HG02870 (cell line): ENCODE measurements around the gene CCRL2.
"Not testable (repeated sequence)": the region's sequence is repeated elsewhere in the genome, so short reads cannot be mapped to it uniquely, and the experiment has no call there.

Experiments used
- ATAC-seq: cut with Tn5 transposase; IDR thresholded peaks from one replicate; pipeline ENCODE4 v1.9.1; 2021; ENCODE audit warnings: mild to moderate bottlenecking, moderate library complexity; ENCODE audit not compliant: unreplicated experiment

The CCRL2 gene

GRCh38 chr3:46427404-46427803, 20.3 kb downstream of the CCRL2 start:
- ATAC-seq: not testable (repeated sequence)

GRCh38 chr3:46427916-46428833, 21.1 kb downstream of the CCRL2 start:
- no peak for ATAC-seq

- ATAC-seq: no peak
Measured at GRCh38 chr3:46429250-46429649, 22.2 kb downstream of the CCRL2 start.

- no peak for ATAC-seq
Measured at GRCh38 chr3:46429671-46430070, 22.6 kb downstream of the CCRL2 start.

- not testable (repeated sequence) for ATAC-seq
Measured at GRCh38 chr3:46430879-46431278, 23.8 kb downstream of the CCRL2 start.

- not testable (repeated sequence) for ATAC-seq
Measured at GRCh38 chr3:46431905-46432304, 24.8 kb downstream of the CCRL2 start.

- not testable (repeated sequence) for ATAC-seq
Measured at GRCh38 chr3:46433118-46433517, 26.1 kb downstream of the CCRL2 start.

GRCh38 chr3:46433841-46434240, 26.8 kb downstream of the CCRL2 start:
- ATAC-seq: no peak

GRCh38 chr3:46435081-46435726, 28.1 kb downstream of the CCRL2 start:
- no peak for ATAC-seq

GRCh38 chr3:46438831-46439230, 31.8 kb downstream of the CCRL2 start:
- ATAC-seq: no peak

GRCh38 chr3:46440531-46441294, 33.7 kb downstream of the CCRL2 start:
- no peak for ATAC-seq

GRCh38 chr3:46442576-46443530, 35.8 kb downstream of the CCRL2 start:
- no peak for ATAC-seq

- ATAC-seq: no peak
Measured at GRCh38 chr3:46447228-46447985, 40.3 kb downstream of the CCRL2 start.

- ATAC-seq: no peak
Measured at GRCh38 chr3:46448721-46449120, 41.7 kb downstream of the CCRL2 start.

GRCh38 chr3:46449755-46450552, 42.9 kb downstream of the CCRL2 start:
- no peak for ATAC-seq

- ATAC-seq: no peak
Measured at GRCh38 chr3:46453526-46454208, 46.6 kb downstream of the CCRL2 start.

GRCh38 chr3:46454209-46454595, 47.1 kb downstream of the CCRL2 start:
- ATAC-seq: no peak

- no peak for ATAC-seq
Measured at GRCh38 chr3:46454606-46455005, 47.5 kb downstream of the CCRL2 start.
